Esophagus muscularis mucosa (tissue), 4 donors: Measurements from ENCODE around the gene XRRA1.

Source experiments
- CTCF ChIP-seq, 3 experiments: fragments of 200-600 bp in 2 of 3; fragments of 450-650 bp in 1 of 3; sonication (generic) in 2 of 3; IDR thresholded peaks; one replicate each; pipeline ENCODE4 v1.5.1; 2017 to 2019; ENCODE audit warnings: antibody characterized with exemption in 3 of 3, mild to moderate bottlenecking in 2 of 3, moderate library complexity in 1 of 3
- EP300 ChIP-seq: sonication (generic); formaldehyde crosslinking; IDR thresholded peaks from one replicate; pipeline ENCODE4 v1.6.1; 2017; ENCODE audit warnings: antibody characterized with exemption
- POLR2A ChIP-seq: fragments of 450-650 bp; IDR thresholded peaks from one replicate; pipeline ENCODE4 v1.6.1; 2017; ENCODE audit warnings: antibody characterized with exemption, moderate library complexity, mild to moderate bottlenecking, low read depth
- POLR2AphosphoS5 ChIP-seq, 2 donors: sonication (generic); formaldehyde crosslinking; IDR thresholded peaks; one replicate each; pipeline ENCODE4 v1.6.1; 2017; ENCODE audit warnings: antibody characterized with exemption in 2 of 2

DNA sequence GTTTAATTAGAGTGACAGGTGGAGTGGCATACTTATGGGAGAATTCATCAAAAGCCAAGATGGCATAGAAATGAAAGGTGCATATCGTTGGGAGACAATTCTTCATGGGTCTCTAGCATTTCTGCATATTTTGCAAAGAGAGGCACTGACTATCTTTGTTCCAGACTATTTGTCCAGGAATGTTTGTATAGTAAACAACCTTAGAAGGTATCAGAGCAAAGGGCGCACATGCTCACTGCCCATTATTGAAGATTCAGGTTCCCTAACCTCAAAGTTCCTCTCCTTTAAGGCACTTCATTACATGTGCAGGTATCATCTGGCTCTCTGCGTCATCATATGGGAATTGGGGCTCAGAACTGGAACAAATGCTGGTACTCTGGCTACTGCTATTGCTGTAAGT is 35.2 kb upstream of the XRRA1 start:
- TF ChIP-seq CTCF (IDR thresholded peaks at IDR 0.05), result no peak
- no peak for TF ChIP-seq POLR2A
- TF ChIP-seq EP300, result no peak
- TF ChIP-seq POLR2AphosphoS5 (IDR thresholded peaks at IDR 0.05), result no peak
